HepG2 (cell line): ENCODE results near the gene CLCN2. TPM values are rescaled to one million over a fixed set of nuclear protein-coding genes. Genes with fewer than 3 reads are reported as not detected.

Source experiments
- BORCS8-MEF2B ChIP-seq: sonication (generic); formaldehyde crosslinking; IDR thresholded peaks from 2 replicates; pipeline ENCODE4 v1.8.0; 2022; ENCODE audit warnings: mild to moderate bottlenecking, missing genetic modification reagents
- MIER3 ChIP-seq: IDR thresholded peaks from 2 replicates; pipeline ENCODE4 v1.6.1; 2016; ENCODE audit warnings: missing compliant biosample characterization, borderline replicate concordance
- NONO ChIP-seq, 2 experiments: fragments of 450-650 bp in 1 of 2; sonication (generic) in 1 of 2; formaldehyde crosslinking in 1 of 2; IDR thresholded peaks in 1 of 2; conservative IDR thresholded peaks in 1 of 2; 2 replicates each; pipeline versions ENCODE4 v1.6.1 to v1.8.0; 2017 to 2022; ENCODE audit warnings: mild to moderate bottlenecking in 1 of 2, missing genetic modification reagents in 1 of 2, moderate library complexity in 1 of 2
- NR2F6 ChIP-seq, 2 experiments: IDR thresholded peaks; 2 replicates each; pipeline ENCODE4 v1.6.1; 2016; ENCODE audit warnings: antibody characterized with exemption in 1 of 2, mild to moderate bottlenecking in 1 of 2
- SALL1 ChIP-seq: sonication (generic); formaldehyde crosslinking; IDR thresholded peaks from 2 replicates; pipeline ENCODE4 v1.8.0; 2022; ENCODE audit warnings: mild to moderate bottlenecking, missing genetic modification reagents
- ZFP82 ChIP-seq: sonication (generic); formaldehyde crosslinking; IDR thresholded peaks from 2 replicates; pipeline ENCODE4 v1.5.1; 2020; ENCODE audit warnings: mild to moderate bottlenecking, missing genetic modification reagents, borderline replicate concordance
- ZFY ChIP-seq: sonication (generic); formaldehyde crosslinking; IDR thresholded peaks from 2 replicates; pipeline ENCODE4 v1.4.0; 2020; ENCODE audit warnings: missing genetic modification reagents
- ZNF777 ChIP-seq: sonication (generic); formaldehyde crosslinking; IDR thresholded peaks from 2 replicates; pipeline ENCODE4 v1.4.0; 2020; ENCODE audit warnings: missing genetic modification reagents
- polyA plus RNA-seq, 8 experiments: library from polyadenylated mRNA; depleted of rRNA in 3 of 8; stranded (reverse) in 7 of 8; unstranded in 1 of 8; fragments of >200 nt; fragmentation: Illumina TruSeq in 4 of 8; extraction: Trizol in 4 of 8; gene quantifications; 2 replicates each; pipeline versions ENCODE4 v1.2.1 to v1.2.3, GENCODE V29; 2011 to 2016; ENCODE audit warnings: low read depth in 4 of 8, missing spikeins in 1 of 8, mixed read lengths in 1 of 8; ENCODE audit not compliant: insufficient read depth in 1 of 8
- total RNA-seq, 5 experiments: library from RNA; depleted of rRNA; stranded (reverse); fragments of >200 nt; fragmentation: Illumina TruSeq; extraction: Trizol; gene quantifications; 2 replicates each; pipeline ENCODE4 v1.2.3, GENCODE V29; 2016; ENCODE audit warnings: low read depth in 1 of 5
- TF ChIP-seq, protein P1 (sequence below): sonication (generic); formaldehyde crosslinking; IDR thresholded peaks from 2 replicates; pipeline ENCODE4 v1.4.0; 2020; ENCODE audit warnings: mild to moderate bottlenecking, missing genetic modification reagents
- TF ChIP-seq, protein P2 (sequence below): sonication (generic); formaldehyde crosslinking; conservative IDR thresholded peaks from 2 replicates; pipeline ENCODE4 v1.4.0; 2020; ENCODE audit warnings: missing genetic modification reagents
- TF ChIP-seq, protein P3 (sequence below): sonication (generic); formaldehyde crosslinking; conservative IDR thresholded peaks from 2 replicates; pipeline ENCODE4 v1.5.0; 2020; ENCODE audit warnings: missing genetic modification reagents
- TF ChIP-seq, protein P4 (sequence below): sonication (generic); formaldehyde crosslinking; IDR thresholded peaks from one replicate; pipeline ENCODE4 v1.5.1; 2020; ENCODE audit warnings: mild to moderate bottlenecking, missing genetic modification reagents; ENCODE audit errors: not compliant biosample characterization

The CLCN2 gene
- total and polyA plus RNA-seq, 2 of the 13 experiments (the other 11 are each of a cell fraction or from before 2014, with no cell fraction given), result 11.4 to 13.5 TPM

DNA sequence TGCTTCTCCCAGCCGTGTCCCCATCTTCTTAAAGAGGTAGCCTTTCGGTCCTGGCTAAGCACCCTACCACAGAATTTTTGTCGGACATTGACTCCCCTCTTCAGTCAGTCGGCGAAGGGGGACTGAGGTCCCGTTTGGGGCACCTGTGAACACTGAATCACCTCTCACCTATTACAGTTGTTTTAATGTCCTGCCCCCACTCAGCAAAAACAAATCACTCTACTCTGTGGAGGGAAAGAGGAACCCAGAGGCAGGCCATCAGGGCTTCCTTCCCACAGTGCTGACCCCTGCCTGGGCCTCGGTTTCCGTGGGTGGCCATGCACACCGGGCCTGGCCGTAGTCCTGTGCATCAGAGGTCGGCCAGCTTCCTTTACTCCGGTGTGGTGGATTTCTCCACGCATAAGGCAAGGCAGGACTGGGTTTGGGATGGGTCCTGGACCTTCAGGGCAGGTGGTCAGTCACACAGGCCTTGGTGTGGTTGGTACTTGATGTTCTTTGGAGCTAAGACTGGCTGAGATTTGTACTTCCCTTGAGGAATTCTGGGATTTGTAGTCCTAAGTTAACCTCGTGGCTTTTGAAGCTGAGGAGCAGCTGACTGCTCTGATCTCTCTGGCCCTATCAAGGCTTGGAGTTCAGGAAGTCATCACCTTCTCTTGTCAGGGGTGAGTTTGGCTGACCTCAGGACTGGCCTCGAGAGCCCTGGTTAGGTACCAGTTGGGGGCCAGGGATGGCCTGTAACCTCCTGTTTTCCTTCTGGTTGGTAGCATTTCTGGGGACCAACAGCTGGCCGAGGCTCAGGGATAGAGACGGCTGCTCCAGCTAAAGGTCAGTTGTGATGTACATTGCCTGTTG is 24.6 kb downstream of the CLCN2 start (continued):
- TF ChIP-seq, protein P1, sequence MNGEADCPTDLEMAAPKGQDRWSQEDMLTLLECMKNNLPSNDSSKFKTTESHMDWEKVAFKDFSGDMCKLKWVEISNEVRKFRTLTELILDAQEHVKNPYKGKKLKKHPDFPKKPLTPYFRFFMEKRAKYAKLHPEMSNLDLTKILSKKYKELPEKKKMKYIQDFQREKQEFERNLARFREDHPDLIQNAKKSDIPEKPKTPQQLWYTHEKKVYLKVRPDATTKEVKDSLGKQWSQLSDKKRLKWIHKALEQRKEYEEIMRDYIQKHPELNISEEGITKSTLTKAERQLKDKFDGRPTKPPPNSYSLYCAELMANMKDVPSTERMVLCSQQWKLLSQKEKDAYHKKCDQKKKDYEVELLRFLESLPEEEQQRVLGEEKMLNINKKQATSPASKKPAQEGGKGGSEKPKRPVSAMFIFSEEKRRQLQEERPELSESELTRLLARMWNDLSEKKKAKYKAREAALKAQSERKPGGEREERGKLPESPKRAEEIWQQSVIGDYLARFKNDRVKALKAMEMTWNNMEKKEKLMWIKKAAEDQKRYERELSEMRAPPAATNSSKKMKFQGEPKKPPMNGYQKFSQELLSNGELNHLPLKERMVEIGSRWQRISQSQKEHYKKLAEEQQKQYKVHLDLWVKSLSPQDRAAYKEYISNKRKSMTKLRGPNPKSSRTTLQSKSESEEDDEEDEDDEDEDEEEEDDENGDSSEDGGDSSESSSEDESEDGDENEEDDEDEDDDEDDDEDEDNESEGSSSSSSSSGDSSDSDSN (CRISPR knock-in tag), result peak; percentile 29; the same call in 1 of the 2 replicates
- TF ChIP-seq, protein P2, sequence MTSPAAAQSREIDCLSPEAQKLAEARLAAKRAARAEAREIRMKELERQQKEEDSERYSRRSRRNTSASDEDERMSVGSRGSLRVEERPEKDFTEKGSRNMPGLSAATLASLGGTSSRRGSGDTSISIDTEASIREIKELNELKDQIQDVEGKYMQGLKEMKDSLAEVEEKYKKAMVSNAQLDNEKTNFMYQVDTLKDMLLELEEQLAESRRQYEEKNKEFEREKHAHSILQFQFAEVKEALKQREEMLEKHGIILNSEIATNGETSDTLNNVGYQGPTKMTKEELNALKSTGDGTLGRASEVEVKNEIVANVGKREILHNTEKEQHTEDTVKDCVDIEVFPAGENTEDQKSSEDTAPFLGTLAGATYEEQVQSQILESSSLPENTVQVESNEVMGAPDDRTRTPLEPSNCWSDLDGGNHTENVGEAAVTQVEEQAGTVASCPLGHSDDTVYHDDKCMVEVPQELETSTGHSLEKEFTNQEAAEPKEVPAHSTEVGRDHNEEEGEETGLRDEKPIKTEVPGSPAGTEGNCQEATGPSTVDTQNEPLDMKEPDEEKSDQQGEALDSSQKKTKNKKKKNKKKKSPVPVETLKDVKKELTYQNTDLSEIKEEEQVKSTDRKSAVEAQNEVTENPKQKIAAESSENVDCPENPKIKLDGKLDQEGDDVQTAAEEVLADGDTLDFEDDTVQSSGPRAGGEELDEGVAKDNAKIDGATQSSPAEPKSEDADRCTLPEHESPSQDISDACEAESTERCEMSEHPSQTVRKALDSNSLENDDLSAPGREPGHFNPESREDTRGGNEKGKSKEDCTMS (CRISPR knock-in tag), result no peak
- TF ChIP-seq ZNF777, result 0 out of 2 replicates have a peak, but pooled peaks have one; percentile 31
- no peak for TF ChIP-seq NR2F6 (IDR thresholded peaks at IDR 0.05)
- TF ChIP-seq NR2F6 (CRISPR knock-in tag; IDR thresholded peaks at IDR 0.05), result no peak
- no peak for TF ChIP-seq MIER3 (CRISPR knock-in tag)
- TF ChIP-seq SALL1 (CRISPR knock-in tag), result peak; percentile 48
- 0 out of 2 replicates have a peak, but pooled peaks have one; percentile 27 for TF ChIP-seq ZFP82 (CRISPR knock-in tag)
- TF ChIP-seq BORCS8-MEF2B (CRISPR knock-in tag), result peak; percentile 30; the same call in 1 of the 2 replicates
- no peak for TF ChIP-seq NONO (IDR thresholded peaks at IDR 0.05)
- peak; percentile 26; the same call in 1 of the 2 replicates for TF ChIP-seq NONO (CRISPR knock-in tag; conservative IDR thresholded peaks at IDR 0.05)
- TF ChIP-seq ZFY (CRISPR knock-in tag), result peak; percentile 83
- TF ChIP-seq, protein P3, sequence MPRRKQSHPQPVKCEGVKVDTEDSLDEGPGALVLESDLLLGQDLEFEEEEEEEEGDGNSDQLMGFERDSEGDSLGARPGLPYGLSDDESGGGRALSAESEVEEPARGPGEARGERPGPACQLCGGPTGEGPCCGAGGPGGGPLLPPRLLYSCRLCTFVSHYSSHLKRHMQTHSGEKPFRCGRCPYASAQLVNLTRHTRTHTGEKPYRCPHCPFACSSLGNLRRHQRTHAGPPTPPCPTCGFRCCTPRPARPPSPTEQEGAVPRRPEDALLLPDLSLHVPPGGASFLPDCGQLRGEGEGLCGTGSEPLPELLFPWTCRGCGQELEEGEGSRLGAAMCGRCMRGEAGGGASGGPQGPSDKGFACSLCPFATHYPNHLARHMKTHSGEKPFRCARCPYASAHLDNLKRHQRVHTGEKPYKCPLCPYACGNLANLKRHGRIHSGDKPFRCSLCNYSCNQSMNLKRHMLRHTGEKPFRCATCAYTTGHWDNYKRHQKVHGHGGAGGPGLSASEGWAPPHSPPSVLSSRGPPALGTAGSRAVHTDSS (CRISPR knock-in tag), result no peak
- TF ChIP-seq, protein P4, sequence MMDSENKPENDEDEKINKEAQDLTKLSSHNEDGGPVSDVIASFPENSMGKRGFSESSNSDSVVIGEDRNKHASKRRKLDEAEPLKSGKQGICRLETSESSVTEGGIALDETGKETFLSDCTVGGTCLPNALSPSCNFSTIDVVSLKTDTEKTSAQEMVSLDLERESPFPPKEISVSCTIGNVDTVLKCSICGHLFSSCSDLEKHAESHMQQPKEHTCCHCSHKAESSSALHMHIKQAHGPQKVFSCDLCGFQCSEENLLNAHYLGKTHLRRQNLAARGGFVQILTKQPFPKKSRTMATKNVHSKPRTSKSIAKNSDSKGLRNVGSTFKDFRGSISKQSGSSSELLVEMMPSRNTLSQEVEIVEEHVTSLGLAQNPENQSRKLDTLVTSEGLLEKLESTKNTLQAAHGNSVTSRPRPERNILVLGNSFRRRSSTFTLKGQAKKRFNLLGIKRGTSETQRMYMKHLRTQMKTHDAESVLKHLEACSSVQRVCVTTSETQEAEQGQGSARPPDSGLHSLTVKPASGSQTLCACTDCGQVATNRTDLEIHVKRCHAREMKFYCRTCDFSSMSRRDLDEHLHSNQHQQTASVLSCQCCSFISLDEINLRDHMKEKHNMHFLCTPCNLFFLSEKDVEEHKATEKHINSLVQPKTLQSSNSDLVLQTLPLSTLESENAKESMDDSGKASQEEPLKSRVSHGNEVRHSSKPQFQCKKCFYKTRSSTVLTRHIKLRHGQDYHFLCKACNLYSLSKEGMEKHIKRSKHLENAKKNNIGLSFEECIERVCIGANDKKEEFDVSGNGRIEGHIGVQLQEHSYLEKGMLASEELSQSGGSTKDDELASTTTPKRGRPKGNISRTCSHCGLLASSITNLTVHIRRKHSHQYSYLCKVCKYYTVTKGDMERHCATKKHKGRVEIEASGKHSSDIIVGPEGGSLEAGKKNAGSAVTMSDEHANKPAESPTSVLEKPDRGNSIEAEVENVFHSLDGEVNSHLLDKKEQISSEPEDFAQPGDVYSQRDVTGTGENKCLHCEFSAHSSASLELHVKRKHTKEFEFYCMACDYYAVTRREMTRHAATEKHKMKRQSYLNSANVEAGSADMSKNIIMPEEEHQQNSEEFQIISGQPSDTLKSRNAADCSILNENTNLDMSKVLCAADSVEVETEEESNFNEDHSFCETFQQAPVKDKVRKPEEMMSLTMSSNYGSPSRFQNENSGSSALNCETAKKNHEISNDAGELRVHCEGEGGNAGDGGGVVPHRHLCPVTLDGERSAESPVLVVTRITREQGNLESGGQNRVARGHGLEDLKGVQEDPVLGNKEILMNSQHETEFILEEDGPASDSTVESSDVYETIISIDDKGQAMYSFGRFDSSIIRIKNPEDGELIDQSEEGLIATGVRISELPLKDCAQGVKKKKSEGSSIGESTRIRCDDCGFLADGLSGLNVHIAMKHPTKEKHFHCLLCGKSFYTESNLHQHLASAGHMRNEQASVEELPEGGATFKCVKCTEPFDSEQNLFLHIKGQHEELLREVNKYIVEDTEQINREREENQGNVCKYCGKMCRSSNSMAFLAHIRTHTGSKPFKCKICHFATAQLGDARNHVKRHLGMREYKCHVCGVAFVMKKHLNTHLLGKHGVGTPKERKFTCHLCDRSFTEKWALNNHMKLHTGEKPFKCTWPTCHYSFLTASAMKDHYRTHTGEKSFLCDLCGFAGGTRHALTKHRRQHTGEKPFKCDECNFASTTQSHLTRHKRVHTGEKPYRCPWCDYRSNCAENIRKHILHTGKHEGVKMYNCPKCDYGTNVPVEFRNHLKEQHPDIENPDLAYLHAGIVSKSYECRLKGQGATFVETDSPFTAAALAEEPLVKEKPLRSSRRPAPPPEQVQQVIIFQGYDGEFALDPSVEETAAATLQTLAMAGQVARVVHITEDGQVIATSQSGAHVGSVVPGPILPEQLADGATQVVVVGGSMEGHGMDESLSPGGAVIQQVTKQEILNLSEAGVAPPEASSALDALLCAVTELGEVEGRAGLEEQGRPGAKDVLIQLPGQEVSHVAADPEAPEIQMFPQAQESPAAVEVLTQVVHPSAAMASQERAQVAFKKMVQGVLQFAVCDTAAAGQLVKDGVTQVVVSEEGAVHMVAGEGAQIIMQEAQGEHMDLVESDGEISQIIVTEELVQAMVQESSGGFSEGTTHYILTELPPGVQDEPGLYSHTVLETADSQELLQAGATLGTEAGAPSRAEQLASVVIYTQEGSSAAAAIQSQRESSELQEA, result no peak
